GM12873 (cell line): ENCODE results near the gene ENTPD8.

ENCODE experiments used
- TF ChIP-seq, protein P1 (sequence below): IDR thresholded peaks from 2 replicates; pipeline ENCODE4 v1.5.1; 2012; ENCODE audit warnings: low read depth, mild to moderate bottlenecking, moderate library complexity, low read length, control low read depth; ENCODE audit not compliant: insufficient read depth; ENCODE audit errors: missing control alignments

ENTPD8 gene

DNA sequence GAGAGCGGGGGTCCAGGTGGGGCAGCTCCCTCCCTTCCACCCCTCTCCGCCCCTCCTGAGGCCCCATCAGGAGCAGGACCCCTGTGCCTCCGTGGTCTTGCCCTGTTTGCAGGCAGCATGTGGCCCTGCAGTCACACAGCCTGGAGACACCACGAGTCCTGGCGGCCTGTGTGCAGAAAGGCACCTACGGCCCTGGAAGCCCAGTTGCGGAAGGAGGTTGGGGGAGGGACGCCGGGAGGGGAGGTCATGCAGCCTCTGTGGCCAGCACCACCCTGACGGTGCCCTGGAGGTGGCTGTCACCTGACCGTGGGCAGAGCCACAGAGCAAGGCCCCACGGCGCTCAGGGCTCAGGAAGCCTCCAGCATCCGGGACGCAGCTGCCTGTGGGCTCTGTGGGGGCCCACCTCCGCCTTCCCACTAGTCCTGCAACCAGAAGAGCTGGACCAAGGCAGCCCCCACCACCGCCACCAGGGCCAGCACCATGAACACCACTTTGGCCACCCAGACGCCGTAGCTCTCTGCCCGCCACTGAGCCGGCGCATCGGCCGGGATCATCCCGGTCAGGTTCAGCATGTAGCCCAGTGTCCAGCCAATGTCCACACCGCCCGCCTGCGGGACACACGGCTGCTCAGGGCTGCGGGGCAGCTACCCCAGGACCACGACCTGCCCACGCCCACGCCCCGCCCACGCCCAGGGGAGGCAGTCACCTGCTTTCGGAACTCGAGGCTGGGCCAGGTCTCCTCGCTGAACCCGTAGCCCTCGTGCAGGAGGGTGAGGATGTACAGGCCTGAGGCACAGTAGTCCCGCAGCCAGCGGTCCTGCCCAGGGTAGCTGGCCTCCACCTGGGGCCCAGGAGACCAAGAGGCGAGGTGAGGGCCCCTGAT is 6.4 kb downstream of the ENTPD8 start:
- TF ChIP-seq, protein P1, sequence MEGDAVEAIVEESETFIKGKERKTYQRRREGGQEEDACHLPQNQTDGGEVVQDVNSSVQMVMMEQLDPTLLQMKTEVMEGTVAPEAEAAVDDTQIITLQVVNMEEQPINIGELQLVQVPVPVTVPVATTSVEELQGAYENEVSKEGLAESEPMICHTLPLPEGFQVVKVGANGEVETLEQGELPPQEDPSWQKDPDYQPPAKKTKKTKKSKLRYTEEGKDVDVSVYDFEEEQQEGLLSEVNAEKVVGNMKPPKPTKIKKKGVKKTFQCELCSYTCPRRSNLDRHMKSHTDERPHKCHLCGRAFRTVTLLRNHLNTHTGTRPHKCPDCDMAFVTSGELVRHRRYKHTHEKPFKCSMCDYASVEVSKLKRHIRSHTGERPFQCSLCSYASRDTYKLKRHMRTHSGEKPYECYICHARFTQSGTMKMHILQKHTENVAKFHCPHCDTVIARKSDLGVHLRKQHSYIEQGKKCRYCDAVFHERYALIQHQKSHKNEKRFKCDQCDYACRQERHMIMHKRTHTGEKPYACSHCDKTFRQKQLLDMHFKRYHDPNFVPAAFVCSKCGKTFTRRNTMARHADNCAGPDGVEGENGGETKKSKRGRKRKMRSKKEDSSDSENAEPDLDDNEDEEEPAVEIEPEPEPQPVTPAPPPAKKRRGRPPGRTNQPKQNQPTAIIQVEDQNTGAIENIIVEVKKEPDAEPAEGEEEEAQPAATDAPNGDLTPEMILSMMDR: no peak

DNA sequence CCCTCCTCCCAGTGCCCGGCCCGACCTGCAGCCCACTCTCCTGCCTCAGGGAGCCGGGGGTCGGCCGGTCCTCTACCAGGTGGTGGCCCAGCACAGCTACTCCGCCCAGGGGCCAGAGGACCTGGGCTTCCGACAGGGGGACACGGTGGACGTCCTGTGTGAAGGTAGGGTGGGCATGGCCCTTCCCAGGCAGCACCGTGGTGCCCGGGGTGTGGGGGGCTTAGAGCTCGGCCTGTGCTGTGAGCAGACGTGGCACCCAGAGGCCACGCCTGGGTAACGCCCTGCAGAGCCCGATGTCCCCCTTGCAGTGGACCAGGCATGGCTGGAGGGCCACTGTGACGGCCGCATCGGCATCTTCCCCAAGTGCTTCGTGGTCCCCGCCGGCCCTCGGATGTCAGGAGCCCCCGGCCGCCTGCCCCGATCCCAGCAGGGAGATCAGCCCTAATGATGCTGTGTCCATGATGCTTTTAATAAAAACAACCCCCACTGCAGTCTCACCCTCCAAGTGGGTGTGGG is 7.2 kb downstream of the ENTPD8 start:
- TF ChIP-seq, protein P1: no peak

DNA sequence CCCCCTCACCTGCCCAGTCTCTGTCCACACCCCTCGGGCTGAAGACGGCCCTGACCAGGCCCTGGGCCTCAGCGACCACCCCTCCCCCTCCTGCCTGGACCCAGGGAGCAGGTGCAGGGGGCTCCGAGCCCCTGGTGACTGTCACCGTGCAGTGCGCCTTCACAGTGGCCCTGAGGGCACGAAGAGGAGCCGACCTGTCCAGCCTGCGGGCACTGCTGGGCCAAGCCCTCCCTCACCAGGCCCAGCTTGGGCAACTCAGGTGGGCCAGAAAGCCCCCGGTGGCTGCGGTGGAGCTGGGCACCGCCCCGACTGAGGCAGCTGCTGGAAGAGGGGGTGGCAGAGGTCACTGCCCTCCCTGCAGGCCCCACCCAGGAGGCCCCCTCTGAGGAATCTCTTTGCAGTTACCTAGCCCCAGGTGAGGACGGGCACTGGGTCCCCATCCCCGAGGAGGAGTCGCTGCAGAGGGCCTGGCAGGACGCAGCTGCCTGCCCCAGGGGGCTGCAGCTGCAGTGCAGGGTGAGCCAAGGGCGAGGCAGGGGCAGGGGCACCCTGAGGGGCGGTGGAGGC is 7.7 kb downstream of the ENTPD8 start:
- TF ChIP-seq, protein P1: no peak

DNA sequence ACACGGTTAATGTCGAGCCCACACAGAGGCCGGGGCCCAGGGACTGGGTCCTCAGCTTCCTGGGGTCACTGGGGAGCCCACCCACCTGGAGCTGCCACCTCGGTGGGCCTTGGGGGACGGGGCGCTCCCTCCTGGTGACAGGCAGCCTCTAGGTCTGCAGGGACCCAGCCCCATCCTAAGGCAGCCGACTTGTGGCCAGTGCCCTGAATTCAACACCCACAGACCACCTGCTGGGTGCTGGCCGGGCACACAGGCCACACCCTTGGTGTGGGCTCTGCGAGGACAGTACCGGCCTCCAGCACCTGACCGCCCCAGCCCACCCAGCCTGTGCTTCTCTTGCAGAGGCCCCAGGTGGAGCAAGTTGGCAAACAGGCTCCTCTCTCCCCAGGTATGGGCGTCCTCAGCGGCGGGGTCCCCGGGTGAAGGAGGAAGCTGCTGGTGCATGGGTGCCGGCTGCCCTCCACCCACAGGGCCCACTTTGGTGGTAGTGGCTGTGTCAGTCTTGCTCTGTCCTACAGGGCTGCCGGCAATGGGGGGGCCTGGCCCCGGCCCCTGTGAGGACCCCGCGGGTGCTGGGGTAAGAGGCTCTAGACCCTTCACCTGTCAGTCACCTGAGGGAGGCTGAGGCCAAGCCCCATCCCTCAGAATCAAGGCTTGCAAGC is 8.3 kb downstream of the ENTPD8 start:
- TF ChIP-seq, protein P1: no peak

DNA sequence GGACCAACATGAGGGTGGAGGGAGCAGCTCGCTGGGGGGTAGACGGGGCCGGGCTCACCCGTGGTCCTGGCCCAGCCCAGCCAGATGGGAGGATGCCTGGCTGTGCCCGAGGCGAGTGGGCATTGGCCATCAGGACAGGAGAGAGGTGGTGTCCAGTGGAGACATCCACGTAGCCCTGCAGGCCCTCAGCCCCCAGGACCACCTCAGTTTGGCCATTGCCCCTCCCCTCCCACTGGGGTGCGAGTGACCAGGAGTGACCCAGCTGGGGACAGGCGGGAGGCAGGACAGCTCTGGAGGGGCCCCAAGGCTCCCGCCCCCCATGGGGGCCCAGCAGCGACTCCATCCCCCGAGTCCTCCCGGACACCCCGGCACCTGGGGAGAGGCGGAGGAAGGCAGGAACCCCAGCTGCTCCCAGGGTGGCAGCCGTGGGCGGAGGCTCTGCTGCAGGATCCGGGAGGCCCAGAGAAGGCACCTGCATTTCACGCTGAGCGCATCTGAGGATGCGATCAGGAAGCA is 9.7 kb downstream of the ENTPD8 start:
- TF ChIP-seq, protein P1: no peak

DNA sequence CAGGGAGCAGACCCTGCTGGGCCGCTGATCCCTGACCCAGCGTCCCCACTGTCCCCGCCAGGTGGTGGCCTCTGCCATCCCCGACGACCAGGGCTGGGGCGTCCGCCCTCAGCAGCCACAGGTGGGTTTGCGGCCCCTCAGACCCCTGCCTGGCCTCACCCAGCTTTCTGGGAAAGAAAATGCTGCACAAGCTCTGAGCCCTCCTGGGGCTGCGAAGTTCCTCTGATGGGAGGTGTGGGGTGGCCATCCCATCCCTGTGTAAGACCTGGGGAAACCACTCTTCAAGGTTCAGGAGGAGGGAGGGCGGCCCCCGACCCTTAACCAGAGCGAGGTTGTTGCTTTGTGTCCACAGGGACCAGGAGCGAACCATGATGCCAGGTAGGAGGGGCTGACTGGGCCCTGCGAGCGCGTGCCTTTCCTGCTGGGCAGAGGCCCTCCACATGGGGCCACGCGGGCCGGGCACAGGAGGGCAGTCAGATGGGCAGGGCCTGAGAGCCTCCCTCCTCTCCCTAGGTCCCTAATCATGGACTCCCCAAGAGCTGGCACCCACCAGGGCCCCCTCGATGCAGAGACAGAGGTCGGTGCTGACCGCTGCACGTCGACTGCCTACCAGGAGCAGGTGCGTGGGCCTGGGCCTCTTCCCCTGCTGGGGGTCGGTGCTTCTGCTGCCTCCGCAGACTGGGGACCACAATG is 10.3 kb downstream of the ENTPD8 start:
- TF ChIP-seq, protein P1: no peak
